KMS-11 (cell line): ENCODE measurements around the gene TNMD.
"Not testable (repeated sequence)": the region's sequence is repeated elsewhere in the genome, so short reads cannot be mapped to it uniquely, and the experiment has no call there.

Experiments
- H2AFZ ChIP-seq: fragments of 200-600 bp; sonication (generic); 2 replicates; pipeline ENCODE4 v1.6.1; 2016; ENCODE audit warnings: antibody characterized with exemption, mixed run types, low read depth
- H3K27ac ChIP-seq: fragments of 200-600 bp; sonication (generic); 2 replicates; pipeline ENCODE4 v1.6.1; 2016; ENCODE audit warnings: mild to moderate bottlenecking, mixed run types
- H3K27me3 ChIP-seq: fragments of 200-600 bp; sonication (generic); 2 replicates; pipeline ENCODE4 v1.6.1; 2017; ENCODE audit warnings: mild to moderate bottlenecking, low read depth, mixed run types, moderate library complexity; ENCODE audit not compliant: insufficient read depth
- H3K36me3 ChIP-seq: fragments of 200-600 bp; sonication (generic); 2 replicates; pipeline ENCODE4 v1.6.1; 2017; ENCODE audit warnings: mild to moderate bottlenecking, mixed run types; ENCODE audit not compliant: insufficient read depth
- H3K4me1 ChIP-seq: fragments of 200-600 bp; sonication (generic); 2 replicates; pipeline ENCODE4 v1.6.1; 2016; ENCODE audit warnings: mild to moderate bottlenecking, low read depth, mixed run types; ENCODE audit not compliant: poor library complexity, severe bottlenecking
- H3K4me2 ChIP-seq: fragments of 200-600 bp; sonication (generic); 2 replicates; pipeline ENCODE4 v1.7.0; 2016; ENCODE audit warnings: mild to moderate bottlenecking, mixed run types
- H3K4me3 ChIP-seq: fragments of 200-600 bp; sonication (generic); IDR thresholded peaks from 2 replicates; pipeline ENCODE4 v1.6.1; 2017; ENCODE audit warnings: low read depth, low read length, mixed read lengths; ENCODE audit not compliant: insufficient read depth
- H3K79me2 ChIP-seq: fragments of 200-600 bp; sonication (generic); 2 replicates; pipeline ENCODE4 v1.6.1; 2016; ENCODE audit warnings: low read depth, mixed run types; ENCODE audit not compliant: insufficient read depth
- H3K9ac ChIP-seq: fragments of 200-600 bp; sonication (generic); 2 replicates; pipeline ENCODE4 v1.6.1; 2016; ENCODE audit warnings: mild to moderate bottlenecking, mixed run types
- H4K20me1 ChIP-seq: fragments of 200-600 bp; sonication (generic); 2 replicates; pipeline ENCODE4 v1.6.1; 2016; ENCODE audit warnings: mild to moderate bottlenecking, mixed run types; ENCODE audit not compliant: insufficient read depth
- TF ChIP-seq, protein P1 (sequence below): fragments of 200-600 bp; sonication (generic); conservative IDR thresholded peaks from 2 replicates; pipeline ENCODE4 v1.6.1; 2017; ENCODE audit warnings: low read depth, mild to moderate bottlenecking, antibody characterized with exemption, low read length, moderate library complexity, mixed read lengths

TNMD gene

DNA sequence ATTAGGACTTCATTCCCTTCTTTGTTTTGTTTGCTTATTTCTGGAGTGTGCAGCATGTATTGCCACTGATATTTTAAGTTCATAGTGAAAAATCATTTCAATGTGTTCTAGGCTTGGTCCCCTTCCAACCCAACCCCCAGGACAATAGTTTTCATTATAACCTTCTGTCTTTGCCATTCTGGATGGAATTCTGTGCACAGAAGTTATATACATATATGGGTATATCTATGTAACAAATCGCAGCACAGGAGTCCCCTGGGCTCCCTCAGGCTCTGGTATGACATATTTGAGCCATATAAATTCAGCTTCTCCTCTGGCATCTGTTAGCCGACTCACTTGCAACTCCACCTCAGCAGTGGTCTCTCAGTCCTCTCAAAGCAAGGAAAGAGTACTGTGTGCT lies at the start of gene TNMD:
Gene TNMD (plus strand): TSS at position 326 of the 400 bp plus-strand sequence. CDS start 83 bp downstream, outside the sequence.
- no peak within 1 kb of the TSS for H3K4me2 ChIP-seq
- no peak within 1 kb of the TSS for H3K9ac ChIP-seq
- no peaks in the 10 kb centered on the region for H3K36me3 ChIP-seq
- no peaks in the 10 kb centered on the region for H3K27me3 ChIP-seq
- no peaks in the 10 kb centered on the region for H3K4me1 ChIP-seq
- H2AFZ ChIP-seq: no peak within 1 kb of the TSS
- no peak within 1 kb of the TSS for H3K27ac ChIP-seq
- H3K4me3 ChIP-seq: no peak within 1 kb of the TSS
- H3K79me2 ChIP-seq: no peaks in the 10 kb centered on the region
- TF ChIP-seq, protein P1, sequence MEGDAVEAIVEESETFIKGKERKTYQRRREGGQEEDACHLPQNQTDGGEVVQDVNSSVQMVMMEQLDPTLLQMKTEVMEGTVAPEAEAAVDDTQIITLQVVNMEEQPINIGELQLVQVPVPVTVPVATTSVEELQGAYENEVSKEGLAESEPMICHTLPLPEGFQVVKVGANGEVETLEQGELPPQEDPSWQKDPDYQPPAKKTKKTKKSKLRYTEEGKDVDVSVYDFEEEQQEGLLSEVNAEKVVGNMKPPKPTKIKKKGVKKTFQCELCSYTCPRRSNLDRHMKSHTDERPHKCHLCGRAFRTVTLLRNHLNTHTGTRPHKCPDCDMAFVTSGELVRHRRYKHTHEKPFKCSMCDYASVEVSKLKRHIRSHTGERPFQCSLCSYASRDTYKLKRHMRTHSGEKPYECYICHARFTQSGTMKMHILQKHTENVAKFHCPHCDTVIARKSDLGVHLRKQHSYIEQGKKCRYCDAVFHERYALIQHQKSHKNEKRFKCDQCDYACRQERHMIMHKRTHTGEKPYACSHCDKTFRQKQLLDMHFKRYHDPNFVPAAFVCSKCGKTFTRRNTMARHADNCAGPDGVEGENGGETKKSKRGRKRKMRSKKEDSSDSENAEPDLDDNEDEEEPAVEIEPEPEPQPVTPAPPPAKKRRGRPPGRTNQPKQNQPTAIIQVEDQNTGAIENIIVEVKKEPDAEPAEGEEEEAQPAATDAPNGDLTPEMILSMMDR: no peak
- H4K20me1 ChIP-seq: no peaks in the 10 kb centered on the region

DNA sequence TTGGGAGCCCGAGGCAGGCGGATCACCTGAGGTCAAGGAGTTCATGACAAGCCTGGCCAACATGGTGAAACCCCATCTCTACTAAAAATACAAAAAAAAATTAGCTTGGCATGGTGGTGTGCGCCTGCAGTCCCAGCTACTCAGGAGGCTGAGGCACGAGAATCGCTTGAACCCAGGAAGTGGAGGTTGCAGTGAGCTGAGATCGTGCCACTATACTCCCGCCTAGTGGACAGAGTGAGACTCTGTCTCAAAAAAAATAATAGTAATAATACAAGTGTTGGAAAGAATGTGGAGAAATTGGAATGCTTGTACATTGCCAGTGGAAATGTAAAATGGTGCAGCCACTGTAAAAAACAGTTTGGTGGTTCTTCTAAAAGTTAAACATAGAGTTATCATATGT lies 19.2 kb upstream of the TNMD start:
- H3K4me1 ChIP-seq, H3K4me3 ChIP-seq, H3K4me2 ChIP-seq, H2AFZ ChIP-seq, H3K27ac ChIP-seq, H3K79me2 ChIP-seq, H3K27me3 ChIP-seq, H3K9ac ChIP-seq, H3K36me3 ChIP-seq, H4K20me1 ChIP-seq: not testable (repeated sequence)
- TF ChIP-seq, protein P1: 0 out of 2 replicates have a peak, but pooled peaks have one; percentile 27

DNA sequence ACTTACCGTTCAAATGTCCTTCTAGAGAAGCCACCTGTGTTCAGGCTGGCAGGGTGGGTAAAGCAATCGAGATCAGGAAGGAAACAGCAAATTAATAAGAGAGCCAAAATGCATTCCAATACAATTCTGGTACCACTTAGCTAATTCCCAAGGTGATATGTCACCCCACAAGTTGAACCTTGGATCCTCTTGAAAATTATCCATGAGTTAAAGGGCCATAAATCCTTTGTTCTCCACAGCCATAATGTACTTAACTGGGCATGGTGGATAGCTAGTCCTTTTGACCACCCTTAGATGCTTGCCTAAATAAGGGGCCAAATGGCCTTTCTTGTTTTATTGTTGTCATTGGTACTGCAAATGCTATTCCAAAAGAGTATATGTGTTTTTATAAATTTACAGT lies 2.0 kb downstream of the TNMD start:
- no peaks in the 10 kb centered on the region for H3K79me2 ChIP-seq
- no peak overlapping the region for H3K4me2 ChIP-seq
- no peaks in the 10 kb centered on the region for H3K27me3 ChIP-seq
- no peak overlapping the region for H2AFZ ChIP-seq
- TF ChIP-seq, protein P1: no peak
- no peak overlapping the region for H3K4me3 ChIP-seq
- no peak overlapping the region for H3K27ac ChIP-seq
- no peaks in the 10 kb centered on the region for H4K20me1 ChIP-seq
- H3K36me3 ChIP-seq: no peaks in the 10 kb centered on the region
- no peak overlapping the region for H3K9ac ChIP-seq
- no peaks in the 10 kb centered on the region for H3K4me1 ChIP-seq

DNA sequence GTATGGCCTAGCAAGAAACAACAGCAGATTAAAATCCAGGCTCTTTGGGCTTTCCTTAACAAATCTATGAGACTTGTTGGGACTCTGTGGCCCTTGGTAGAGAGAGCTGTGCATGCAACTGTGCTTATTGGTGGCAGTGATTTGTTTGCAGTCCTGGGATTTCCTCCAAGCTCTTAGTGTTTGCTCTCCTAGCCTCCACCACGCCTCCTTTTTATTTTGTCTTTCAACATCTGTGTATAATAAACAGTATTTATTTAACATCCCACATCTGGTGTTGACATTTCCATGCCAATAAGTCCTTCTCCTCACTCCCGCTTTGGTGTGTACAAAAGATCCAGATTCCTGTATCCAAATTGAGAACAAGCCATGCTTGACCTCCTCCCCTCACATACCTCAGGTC lies 3.1 kb downstream of the TNMD start:
- Histone ChIP-seq H3K9ac (no peak overlapping the region), H3K27ac (no peak overlapping the region), H3K4me1 (no peaks in the 10 kb centered on the region), H4K20me1 (no peaks in the 10 kb centered on the region), H2AFZ (no peak overlapping the region), H3K27me3 (no peaks in the 10 kb centered on the region), H3K36me3 (no peaks in the 10 kb centered on the region), H3K4me3 (no peak overlapping the region), H3K4me2 (no peak overlapping the region), H3K79me2 (no peaks in the 10 kb centered on the region)
- TF ChIP-seq, protein P1: no peak
